HL-60 (cell line): ENCODE data around the gene MPRIP.

ENCODE experiments used
- DNase-seq, 2 experiments: peaks; one replicate each; pipeline ENCODE4 v3.0.0-alpha.2; 2010 to 2020; ENCODE audit warnings: low read depth in 1 of 2, low spot score in 1 of 2
- H3K27ac ChIP-seq: fragments of 250-450 bp; sonication (Bioruptor Pico); replicated peaks from 2 replicates; pipeline ENCODE4 v1.5.1; 2020; ENCODE audit warnings: mild to moderate bottlenecking, moderate library complexity
- H3K27me3 ChIP-seq: fragments of 250-450 bp; sonication (Bioruptor Pico); 2 replicates; pipeline ENCODE4 v1.5.1; 2021; ENCODE audit warnings: mild to moderate bottlenecking, moderate library complexity; ENCODE audit not compliant: insufficient read depth, poor library complexity, severe bottlenecking
- H3K4me3 ChIP-seq: replicated peaks from 2 replicates; pipeline ENCODE4 v1.5.1; 2011; ENCODE audit warnings: mild to moderate bottlenecking, control low read depth, low read length; ENCODE audit not compliant: insufficient read depth
- GABPA ChIP-seq: IDR thresholded peaks from 2 replicates; pipeline ENCODE4 v1.6.1; 2012; ENCODE audit warnings: low read depth
- POLR2AphosphoS5 ChIP-seq: IDR thresholded peaks from 2 replicates; pipeline ENCODE4 v1.6.1; 2012; ENCODE audit warnings: low read depth
- SPI1 ChIP-seq: IDR thresholded peaks from 2 replicates; pipeline ENCODE4 v1.6.1; 2012; ENCODE audit warnings: low read depth, mild to moderate bottlenecking, borderline replicate concordance
- TF ChIP-seq, protein P1 (sequence below): IDR thresholded peaks from one replicate; pipeline ENCODE4 v1.5.1; 2011; ENCODE audit warnings: low read length, control low read depth, inconsistent platforms; ENCODE audit not compliant: insufficient read depth
- TF ChIP-seq, protein P2 (sequence below): IDR thresholded peaks from 2 replicates; pipeline ENCODE4 v1.6.1; 2012; ENCODE audit warnings: low read depth; ENCODE audit not compliant: insufficient replicate concordance

MPRIP gene

DNA sequence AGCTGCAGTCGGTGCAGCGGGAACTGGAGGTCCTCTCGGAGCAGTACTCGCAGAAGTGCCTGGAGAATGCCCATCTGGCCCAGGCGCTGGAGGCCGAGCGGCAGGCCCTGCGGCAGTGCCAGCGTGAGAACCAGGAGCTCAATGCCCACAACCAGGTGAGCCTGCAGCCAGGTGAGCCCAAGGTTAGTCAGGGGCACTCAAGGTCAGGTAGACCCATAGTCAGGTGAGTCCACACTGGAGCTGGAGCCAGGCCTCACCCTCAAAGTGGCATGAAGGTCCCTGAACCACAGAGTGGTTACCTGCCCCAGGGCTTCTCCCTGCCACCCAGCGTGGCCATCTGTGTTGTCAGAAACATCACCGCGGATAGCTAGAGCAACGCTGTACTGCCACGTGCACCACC lies 131.7 kb downstream of the MPRIP start:
- no peaks in the 10 kb centered on the region for H3K27me3 ChIP-seq
- DNase-seq, result no peak
- TF ChIP-seq POLR2AphosphoS5 (no peak), GABPA (no peak), SPI1 (no peak)
- TF ChIP-seq, protein P1, sequence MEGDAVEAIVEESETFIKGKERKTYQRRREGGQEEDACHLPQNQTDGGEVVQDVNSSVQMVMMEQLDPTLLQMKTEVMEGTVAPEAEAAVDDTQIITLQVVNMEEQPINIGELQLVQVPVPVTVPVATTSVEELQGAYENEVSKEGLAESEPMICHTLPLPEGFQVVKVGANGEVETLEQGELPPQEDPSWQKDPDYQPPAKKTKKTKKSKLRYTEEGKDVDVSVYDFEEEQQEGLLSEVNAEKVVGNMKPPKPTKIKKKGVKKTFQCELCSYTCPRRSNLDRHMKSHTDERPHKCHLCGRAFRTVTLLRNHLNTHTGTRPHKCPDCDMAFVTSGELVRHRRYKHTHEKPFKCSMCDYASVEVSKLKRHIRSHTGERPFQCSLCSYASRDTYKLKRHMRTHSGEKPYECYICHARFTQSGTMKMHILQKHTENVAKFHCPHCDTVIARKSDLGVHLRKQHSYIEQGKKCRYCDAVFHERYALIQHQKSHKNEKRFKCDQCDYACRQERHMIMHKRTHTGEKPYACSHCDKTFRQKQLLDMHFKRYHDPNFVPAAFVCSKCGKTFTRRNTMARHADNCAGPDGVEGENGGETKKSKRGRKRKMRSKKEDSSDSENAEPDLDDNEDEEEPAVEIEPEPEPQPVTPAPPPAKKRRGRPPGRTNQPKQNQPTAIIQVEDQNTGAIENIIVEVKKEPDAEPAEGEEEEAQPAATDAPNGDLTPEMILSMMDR, result no peak
- TF ChIP-seq, protein P2, sequence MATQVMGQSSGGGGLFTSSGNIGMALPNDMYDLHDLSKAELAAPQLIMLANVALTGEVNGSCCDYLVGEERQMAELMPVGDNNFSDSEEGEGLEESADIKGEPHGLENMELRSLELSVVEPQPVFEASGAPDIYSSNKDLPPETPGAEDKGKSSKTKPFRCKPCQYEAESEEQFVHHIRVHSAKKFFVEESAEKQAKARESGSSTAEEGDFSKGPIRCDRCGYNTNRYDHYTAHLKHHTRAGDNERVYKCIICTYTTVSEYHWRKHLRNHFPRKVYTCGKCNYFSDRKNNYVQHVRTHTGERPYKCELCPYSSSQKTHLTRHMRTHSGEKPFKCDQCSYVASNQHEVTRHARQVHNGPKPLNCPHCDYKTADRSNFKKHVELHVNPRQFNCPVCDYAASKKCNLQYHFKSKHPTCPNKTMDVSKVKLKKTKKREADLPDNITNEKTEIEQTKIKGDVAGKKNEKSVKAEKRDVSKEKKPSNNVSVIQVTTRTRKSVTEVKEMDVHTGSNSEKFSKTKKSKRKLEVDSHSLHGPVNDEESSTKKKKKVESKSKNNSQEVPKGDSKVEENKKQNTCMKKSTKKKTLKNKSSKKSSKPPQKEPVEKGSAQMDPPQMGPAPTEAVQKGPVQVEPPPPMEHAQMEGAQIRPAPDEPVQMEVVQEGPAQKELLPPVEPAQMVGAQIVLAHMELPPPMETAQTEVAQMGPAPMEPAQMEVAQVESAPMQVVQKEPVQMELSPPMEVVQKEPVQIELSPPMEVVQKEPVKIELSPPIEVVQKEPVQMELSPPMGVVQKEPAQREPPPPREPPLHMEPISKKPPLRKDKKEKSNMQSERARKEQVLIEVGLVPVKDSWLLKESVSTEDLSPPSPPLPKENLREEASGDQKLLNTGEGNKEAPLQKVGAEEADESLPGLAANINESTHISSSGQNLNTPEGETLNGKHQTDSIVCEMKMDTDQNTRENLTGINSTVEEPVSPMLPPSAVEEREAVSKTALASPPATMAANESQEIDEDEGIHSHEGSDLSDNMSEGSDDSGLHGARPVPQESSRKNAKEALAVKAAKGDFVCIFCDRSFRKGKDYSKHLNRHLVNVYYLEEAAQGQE, result no peak
- H3K4me3 ChIP-seq, result no peak overlapping the region
- no peak overlapping the region for H3K27ac ChIP-seq

DNA sequence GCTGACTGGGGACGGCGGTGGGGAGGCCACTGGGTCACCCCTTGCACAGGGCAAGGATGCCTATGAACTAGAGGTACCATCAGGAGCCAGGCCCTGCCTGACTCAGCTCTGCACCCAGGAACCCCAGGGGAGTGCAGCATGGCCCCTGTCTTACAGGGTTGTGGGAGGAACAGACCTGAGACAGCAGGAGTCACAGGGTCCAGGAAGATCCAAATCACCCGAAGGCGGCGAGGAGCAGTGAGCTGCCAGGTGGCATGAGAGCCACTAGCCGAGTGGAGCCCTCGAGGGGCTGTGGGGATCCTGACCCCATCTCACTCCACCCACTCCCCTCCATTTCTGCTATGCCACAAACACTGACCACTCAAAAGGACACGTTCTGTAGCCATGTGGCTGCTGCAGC lies 133.1 kb downstream of the MPRIP start:
- no peak overlapping the region for H3K27ac ChIP-seq
- H3K4me3 ChIP-seq, result no peak overlapping the region
- H3K27me3 ChIP-seq, result no peaks in the 10 kb centered on the region
- TF ChIP-seq SPI1 (no peak), GABPA (no peak), POLR2AphosphoS5 (no peak)
- TF ChIP-seq, protein P1, result no peak
- TF ChIP-seq, protein P2, result no peak
- DNase-seq, result no peak

DNA sequence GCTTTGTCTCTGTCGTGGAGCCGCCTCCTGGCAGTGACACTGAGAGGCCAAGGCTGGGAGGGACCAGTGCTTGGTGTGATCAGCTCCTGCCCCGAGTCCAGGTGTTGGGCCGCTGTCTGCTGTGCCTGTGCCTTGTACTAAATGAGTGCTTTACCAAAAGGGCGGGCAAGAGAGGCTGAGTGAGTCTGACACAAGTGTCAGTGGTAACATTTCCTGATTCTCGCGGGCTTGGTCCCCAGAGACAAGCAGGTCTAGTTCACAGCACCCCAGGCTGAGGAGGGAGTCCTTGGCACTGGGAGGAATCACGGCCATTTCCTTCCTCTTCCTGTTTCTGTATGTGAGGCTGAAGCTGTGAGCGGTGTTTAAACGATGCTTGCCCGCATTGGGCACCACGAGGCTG lies 133.7 kb downstream of the MPRIP start:
- Histone ChIP-seq H3K27me3 (no peaks in the 10 kb centered on the region), H3K27ac (no peak overlapping the region), H3K4me3 (no peak overlapping the region)
- TF ChIP-seq, protein P2, result no peak
- no peak for TF ChIP-seq GABPA
- TF ChIP-seq, protein P1, result no peak
- TF ChIP-seq SPI1, result no peak
- TF ChIP-seq POLR2AphosphoS5, result no peak
- peak in 1 of 2 experiments; percentile 5 for DNase-seq
